Sciatic nerve (tissue), 2 donors: ENCODE measurements around the gene SH3BP4. TPM values are rescaled to one million over a fixed set of nuclear protein-coding genes. Genes with fewer than 3 reads are reported as not detected.

ENCODE experiments used
- ATAC-seq: fragments of 200-7000 bp; cut with Tn5 transposase; one replicate; pipeline ENCODE4 v1.9.1; 2020; ENCODE audit warnings: mild to moderate bottlenecking, moderate library complexity
- DNase-seq: peaks from one replicate; pipeline ENCODE4 v3.0.0-alpha.2; 2020; ENCODE audit warnings: low spot score
- intact Hi-C: fragments of 100-400 bp; cut with DNase I; formaldehyde crosslinking; loops from one replicate; pipeline ENCODE4 v1.14.2; 2022
- total RNA-seq: library from RNA; stranded (reverse); fragmentation: NEBNext Ultra II Directional; extraction: Animal tissue kit (Norgen Biotek cat#: 25700); gene quantifications from one replicate; pipeline ENCODE4 v1.2.1, GENCODE V29; 2021
- donor health status: DM: no; HTN: no; CAD: no.
- donor health status: DM: no; HTN: no; CAD: no.

The SH3BP4 gene
- 26.7 TPM for total RNA-seq

- DNase-seq = peak; percentile 90
- intact Hi-C loops = no loop called here
- peak; percentile 92 for ATAC-seq
Observed at GRCh38 chr2:234951664-234952269, at the start of gene SH3BP4. Gene SH3BP4, plus strand, starts transcription at chr2:234952017. Its CDS starts 82,986 bp downstream, at chr2:235035003.

GRCh38 chr2:234904785-234905184, 47.0 kb upstream of the SH3BP4 start:
- ATAC-seq (no peak), DNase-seq (no peak)

GRCh38 chr2:234905547-234906265, 46.1 kb upstream of the SH3BP4 start:
- ATAC-seq = no peak
- DNase-seq = no peak
- intact Hi-C loops = no loop called here

More at GRCh38 chr2:234904785-234905184, 47.0 kb upstream of the SH3BP4 start:
- intact Hi-C loops = no loop called here

- DNase-seq (no peak), ATAC-seq (no peak)
- intact Hi-C loops = no loop called here
Observed at GRCh38 chr2:234910186-234910679, 41.6 kb upstream of the SH3BP4 start.

GRCh38 chr2:234911271-234911670, 40.5 kb upstream of the SH3BP4 start:
- ATAC-seq = no peak
- intact Hi-C loops = no loop called here
- DNase-seq = no peak

GRCh38 chr2:234912437-234912836, 39.4 kb upstream of the SH3BP4 start:
- intact Hi-C loops = no loop called here
- ATAC-seq (no peak), DNase-seq (no peak)

- intact Hi-C loops = no loop called here
- no peak for ATAC-seq
- no peak for DNase-seq
Observed at GRCh38 chr2:234913208-234913626, 38.6 kb upstream of the SH3BP4 start.

- ATAC-seq = no peak
- intact Hi-C loops = no loop called here
- no peak for DNase-seq
Observed at GRCh38 chr2:234914371-234915154, 37.3 kb upstream of the SH3BP4 start.

- intact Hi-C loops = no loop called here
- DNase-seq (no peak), ATAC-seq (no peak)
Observed at GRCh38 chr2:234916674-234917073, 35.1 kb upstream of the SH3BP4 start.

- no peak for DNase-seq
- no peak for ATAC-seq
- intact Hi-C loops = no loop called here
Observed at GRCh38 chr2:234917211-234917975, 34.4 kb upstream of the SH3BP4 start.

- DNase-seq (no peak), ATAC-seq (no peak)
- intact Hi-C loops = no loop called here
Observed at GRCh38 chr2:234919711-234920110, 32.1 kb upstream of the SH3BP4 start.

- intact Hi-C loops = no loop called here
- ATAC-seq (no peak), DNase-seq (no peak)
Observed at GRCh38 chr2:234920836-234921235, 31.0 kb upstream of the SH3BP4 start.

- DNase-seq (no peak), ATAC-seq (no peak)
- intact Hi-C loops = no loop called here
Observed at GRCh38 chr2:234929002-234929401, 22.8 kb upstream of the SH3BP4 start.

- ATAC-seq = no peak
- intact Hi-C loops = no loop called here
Observed at GRCh38 chr2:234930397-234930796, 21.4 kb upstream of the SH3BP4 start.

GRCh38 chr2:234931371-234931770, 20.4 kb upstream of the SH3BP4 start:
- DNase-seq = no peak
- no peak for ATAC-seq
- intact Hi-C loops = no loop called here

More at GRCh38 chr2:234930397-234930796, 21.4 kb upstream of the SH3BP4 start:
- no peak for DNase-seq

- intact Hi-C loops = no loop called here
- ATAC-seq (no peak), DNase-seq (no peak)
Observed at GRCh38 chr2:234932591-234933168, 19.1 kb upstream of the SH3BP4 start.

GRCh38 chr2:234935311-234935710, 16.5 kb upstream of the SH3BP4 start:
- intact Hi-C loops = no loop called here
- DNase-seq (no peak), ATAC-seq (no peak)

GRCh38 chr2:234939576-234939975, 12.2 kb upstream of the SH3BP4 start:
- intact Hi-C loops = no loop called here
- DNase-seq = no peak

GRCh38 chr2:234939996-234940395, 11.8 kb upstream of the SH3BP4 start:
- DNase-seq (no peak), ATAC-seq (no peak)
- intact Hi-C loops = no loop called here

More at GRCh38 chr2:234939576-234939975, 12.2 kb upstream of the SH3BP4 start:
- ATAC-seq = no peak
